Esophagus squamous epithelium (tissue), 4 donors: Measurements from ENCODE around the gene DLL4.

Source experiments
- CTCF ChIP-seq, 6 experiments: fragments of 450-650 bp in 4 of 6; fragments of 200-600 bp in 2 of 6; sonication (generic) in 2 of 6; IDR thresholded peaks; one replicate each; pipeline ENCODE4 v1.5.1; 2016 to 2019; ENCODE audit warnings: antibody characterized with exemption in 6 of 6, mild to moderate bottlenecking in 4 of 6, moderate library complexity in 4 of 6
- POLR2A ChIP-seq, 4 donors: fragments of 450-650 bp; IDR thresholded peaks; one replicate each; pipeline ENCODE4 v1.6.1; 2017; ENCODE audit warnings: antibody characterized with exemption in 4 of 4, mild to moderate bottlenecking in 4 of 4, moderate library complexity in 3 of 4

- no peak for TF ChIP-seq CTCF (IDR thresholded peaks at IDR 0.05)
- TF ChIP-seq POLR2A (IDR thresholded peaks at IDR 0.05), result no peak
Measured at GRCh38 chr15:40984406-40984805, 55.3 kb downstream of the DLL4 start.
